ENCODE measurements around the gene ANGPTL2. TPM values are rescaled to one million over a fixed set of nuclear protein-coding genes. Genes with fewer than 3 reads are reported as not detected.

Gene ANGPTL2
- total RNA-seq, 2 experiments from 2014 or later = not detected

GRCh38 chr9:127067603-127068220 is 54.7 kb downstream of the ANGPTL2 start:
- ChIA-PET POLR2A (no interaction called here), CTCF (ENCODE audit: unreplicated experiment) (no interaction called here)
- Histone ChIP-seq H3K9me2 (ENCODE audit: insufficient read depth, low read length) (no peaks in the 10 kb centered on the region), H2AFZ (ENCODE audit: low read length) (no peak overlapping the region), H3K4me2 (ENCODE audit: low read length) (no peak overlapping the region), H3K9me3 (ENCODE audit: low read length) (no peaks in the 10 kb centered on the region), H3K27ac (ENCODE audit: low read depth, low read length, poor library complexity, severe bottlenecking) (no peak overlapping the region), H3K4me3 (ENCODE audit: low read depth, low read length, poor library complexity, severe bottlenecking) (no peak overlapping the region), H4K20me1 (ENCODE audit: insufficient read depth, low read length) (no peaks in the 10 kb centered on the region), H3K4me1 (ENCODE audit: insufficient read depth, low read length, poor library complexity, severe bottlenecking) (no peaks in the 10 kb centered on the region), H3K79me2 (ENCODE audit: insufficient read depth, low read depth, low read length) (no peaks in the 10 kb centered on the region), H3K36me3 (ENCODE audit: insufficient read depth, low read length) (no peaks in the 10 kb centered on the region)
- intact Hi-C loops (cut with micrococcal nuclease; ENCODE audit: unreplicated experiment) = no loop called here
- BruUV-seq (replicated peaks) = no TSS peak
- no peak for DNase-seq (ENCODE audit: low spot score)
- TF ChIP-seq CTCF (conservative IDR thresholded peaks at IDR 0.05; ENCODE audit: low read length) (no peak), EZH2phosphoT487 (IDR thresholded peaks at IDR 0.05; ENCODE audit: borderline replicate concordance, low read depth, low read length) (no peak)

GRCh38 chr9:127066851-127067136 is 55.6 kb downstream of the ANGPTL2 start:
- BruUV-seq (replicated peaks) = no TSS peak
- Histone ChIP-seq H3K9me2 (ENCODE audit: insufficient read depth, low read length) (no peaks in the 10 kb centered on the region), H3K4me1 (ENCODE audit: insufficient read depth, low read length, poor library complexity, severe bottlenecking) (no peaks in the 10 kb centered on the region), H3K79me2 (ENCODE audit: insufficient read depth, low read depth, low read length) (no peaks in the 10 kb centered on the region), H3K4me2 (ENCODE audit: low read length) (no peak overlapping the region), H4K20me1 (ENCODE audit: insufficient read depth, low read length) (no peaks in the 10 kb centered on the region), H3K27ac (ENCODE audit: low read depth, low read length, poor library complexity, severe bottlenecking) (no peak overlapping the region), H3K9me3 (ENCODE audit: low read length) (no peaks in the 10 kb centered on the region), H3K4me3 (ENCODE audit: low read depth, low read length, poor library complexity, severe bottlenecking) (no peak overlapping the region), H3K36me3 (ENCODE audit: insufficient read depth, low read length) (no peaks in the 10 kb centered on the region), H2AFZ (ENCODE audit: low read length) (no peak overlapping the region)
- no peak for TF ChIP-seq EZH2phosphoT487 (IDR thresholded peaks at IDR 0.05; ENCODE audit: borderline replicate concordance, low read depth, low read length)
- TF ChIP-seq CTCF (conservative IDR thresholded peaks at IDR 0.05; ENCODE audit: low read length) = no peak
- no peak for DNase-seq (ENCODE audit: low spot score)
- ChIA-PET CTCF (ENCODE audit: unreplicated experiment) (no interaction called here), POLR2A (no interaction called here)
- intact Hi-C loops (cut with micrococcal nuclease; ENCODE audit: unreplicated experiment) = no loop called here

- no TSS peak for BruUV-seq (replicated peaks)
- Histone ChIP-seq H4K20me1 (ENCODE audit: insufficient read depth, low read length) (no peaks in the 10 kb centered on the region), H3K4me2 (ENCODE audit: low read length) (no peak overlapping the region), H3K27ac (ENCODE audit: low read depth, low read length, poor library complexity, severe bottlenecking) (no peak overlapping the region), H3K36me3 (ENCODE audit: insufficient read depth, low read length) (no peaks in the 10 kb centered on the region), H3K4me3 (ENCODE audit: low read depth, low read length, poor library complexity, severe bottlenecking) (no peak overlapping the region), H3K79me2 (ENCODE audit: insufficient read depth, low read depth, low read length) (no peaks in the 10 kb centered on the region), H3K9me3 (ENCODE audit: low read length) (no peaks in the 10 kb centered on the region), H3K9me2 (ENCODE audit: insufficient read depth, low read length) (no peaks in the 10 kb centered on the region), H2AFZ (ENCODE audit: low read length) (no peak overlapping the region), H3K4me1 (ENCODE audit: insufficient read depth, low read length, poor library complexity, severe bottlenecking) (no peaks in the 10 kb centered on the region)
- DNase-seq (ENCODE audit: low spot score) = no peak
- POLR2A ChIA-PET = interaction anchor here (0.7 kb wide), 1 partner anchor 9 kb away, joined by 3 read pairs; no protein-coding TSS in a partner anchor
- intact Hi-C loops (cut with micrococcal nuclease; ENCODE audit: unreplicated experiment) = no loop called here
- CTCF ChIA-PET (ENCODE audit: unreplicated experiment) = no interaction called here
- no peak for TF ChIP-seq EZH2phosphoT487 (IDR thresholded peaks at IDR 0.05; ENCODE audit: borderline replicate concordance, low read depth, low read length)
- TF ChIP-seq CTCF (conservative IDR thresholded peaks at IDR 0.05; ENCODE audit: low read length) = no peak
Observed at GRCh38 chr9:127066060-127066850, 56.2 kb downstream of the ANGPTL2 start.
